HepG2 (cell line): Measurements from ENCODE around the gene ELAC2. TPM values are rescaled to one million over a fixed set of nuclear protein-coding genes. Genes with fewer than 3 reads are reported as not detected.

Experiments used
- CREB1 ChIP-seq, 2 experiments: fragments of 450-650 bp in 1 of 2; IDR thresholded peaks; 2 replicates each; pipeline ENCODE4 v1.6.1; 2016 to 2017; ENCODE audit warnings: control low read depth in 1 of 2, mild to moderate bottlenecking in 1 of 2, missing compliant biosample characterization in 1 of 2, missing genetic modification characterization in 1 of 2
- HNRNPLL ChIP-seq: fragments of 200-400 bp; formaldehyde crosslinking; IDR thresholded peaks from 2 replicates; pipeline ENCODE4 v1.6.1; 2017; ENCODE audit warnings: mild to moderate bottlenecking, low read depth, low read length; ENCODE audit not compliant: poor library complexity, severe bottlenecking
- HOXA3 ChIP-seq: sonication (generic); formaldehyde crosslinking; IDR thresholded peaks from 2 replicates; pipeline ENCODE4 v1.5.0; 2020; ENCODE audit warnings: missing genetic modification reagents
- KLF13 ChIP-seq: sonication (generic); formaldehyde crosslinking; IDR thresholded peaks from 2 replicates; pipeline ENCODE4 v1.4.0; 2020; ENCODE audit warnings: mild to moderate bottlenecking, missing genetic modification reagents
- NFYC ChIP-seq: IDR thresholded peaks from 2 replicates; pipeline ENCODE4 v1.6.1; 2016; ENCODE audit warnings: missing genetic modification reagents, missing compliant biosample characterization
- NR3C1 ChIP-seq: sonication (generic); formaldehyde crosslinking; IDR thresholded peaks from 2 replicates; pipeline ENCODE4 v1.4.0; 2020; ENCODE audit warnings: missing genetic modification reagents
- PCBP2 ChIP-seq: fragments of 200-400 bp; formaldehyde crosslinking; optimal IDR thresholded peaks from 2 replicates; pipeline ENCODE3; 2018; ENCODE audit warnings: low read length, low read depth; ENCODE audit not compliant: poor library complexity, severe bottlenecking
- PHB2 ChIP-seq: fragments of 450-650 bp; IDR thresholded peaks from 2 replicates; pipeline ENCODE4 v1.6.1; 2018; ENCODE audit not compliant: partially characterized antibody
- RAD21 ChIP-seq: fragments of 450-650 bp; formaldehyde crosslinking; IDR thresholded peaks from 2 replicates; pipeline ENCODE4 v1.5.0; 2020; ENCODE audit warnings: mild to moderate bottlenecking
- TCF12 ChIP-seq, 2 experiments: fragments of 450-650 bp in 1 of 2; sonication (generic) in 1 of 2; formaldehyde crosslinking in 1 of 2; IDR thresholded peaks; 2 replicates each; pipeline versions ENCODE4 v1.6.1 to v1.8.0; 2017 to 2022; ENCODE audit warnings: antibody characterized with exemption in 1 of 2, mild to moderate bottlenecking in 1 of 2, missing genetic modification reagents in 1 of 2, moderate library complexity in 1 of 2
- ZC3H4 ChIP-seq: sonication (generic); formaldehyde crosslinking; IDR thresholded peaks from 2 replicates; pipeline ENCODE4 v1.4.0; 2020; ENCODE audit warnings: missing genetic modification reagents, borderline replicate concordance
- ZFP62 ChIP-seq: sonication (generic); formaldehyde crosslinking; IDR thresholded peaks from 2 replicates; pipeline ENCODE4 v1.4.0; 2020; ENCODE audit warnings: missing genetic modification reagents
- ZNF709 ChIP-seq: sonication (generic); formaldehyde crosslinking; IDR thresholded peaks from 2 replicates; pipeline ENCODE4 v1.5.0; 2020; ENCODE audit warnings: mild to moderate bottlenecking, missing genetic modification reagents
- ZNF773 ChIP-seq: sonication (generic); formaldehyde crosslinking; IDR thresholded peaks from 2 replicates; pipeline ENCODE4 v1.4.0; 2020; ENCODE audit warnings: missing genetic modification reagents, borderline replicate concordance
- ZNF792 ChIP-seq: IDR thresholded peaks from 2 replicates; pipeline ENCODE4 v1.6.1; 2016
- polyA plus RNA-seq, 8 experiments: library from polyadenylated mRNA; depleted of rRNA in 3 of 8; stranded (reverse) in 7 of 8; unstranded in 1 of 8; fragments of >200 nt; fragmentation: Illumina TruSeq in 4 of 8; extraction: Trizol in 4 of 8; gene quantifications; 2 replicates each; pipeline versions ENCODE4 v1.2.1 to v1.2.3, GENCODE V29; 2011 to 2016; ENCODE audit warnings: low read depth in 4 of 8, missing spikeins in 1 of 8, mixed read lengths in 1 of 8; ENCODE audit not compliant: insufficient read depth in 1 of 8
- total RNA-seq, 5 experiments: library from RNA; depleted of rRNA; stranded (reverse); fragments of >200 nt; fragmentation: Illumina TruSeq; extraction: Trizol; gene quantifications; 2 replicates each; pipeline ENCODE4 v1.2.3, GENCODE V29; 2016; ENCODE audit warnings: low read depth in 1 of 5
- TF ChIP-seq, protein P1 (sequence below): sonication (generic); formaldehyde crosslinking; IDR thresholded peaks from 2 replicates; pipeline ENCODE4; 2020; ENCODE audit warnings: missing genetic modification reagents, mild to moderate bottlenecking, borderline replicate concordance
- TF ChIP-seq, protein P2 (sequence below): sonication (generic); formaldehyde crosslinking; IDR thresholded peaks from 2 replicates; pipeline ENCODE4 v1.4.0; 2020; ENCODE audit warnings: missing genetic modification reagents
- TF ChIP-seq, protein P3 (sequence below): sonication (generic); formaldehyde crosslinking; conservative IDR thresholded peaks from 2 replicates; pipeline ENCODE4 v1.4.0; 2020; ENCODE audit warnings: mild to moderate bottlenecking, missing genetic modification reagents, moderate library complexity

The ELAC2 gene
- total and polyA plus RNA-seq, 2 of the 13 experiments (the other 11 are each of a cell fraction or from before 2014, with no cell fraction given) = 35.6 to 50.4 TPM

DNA sequence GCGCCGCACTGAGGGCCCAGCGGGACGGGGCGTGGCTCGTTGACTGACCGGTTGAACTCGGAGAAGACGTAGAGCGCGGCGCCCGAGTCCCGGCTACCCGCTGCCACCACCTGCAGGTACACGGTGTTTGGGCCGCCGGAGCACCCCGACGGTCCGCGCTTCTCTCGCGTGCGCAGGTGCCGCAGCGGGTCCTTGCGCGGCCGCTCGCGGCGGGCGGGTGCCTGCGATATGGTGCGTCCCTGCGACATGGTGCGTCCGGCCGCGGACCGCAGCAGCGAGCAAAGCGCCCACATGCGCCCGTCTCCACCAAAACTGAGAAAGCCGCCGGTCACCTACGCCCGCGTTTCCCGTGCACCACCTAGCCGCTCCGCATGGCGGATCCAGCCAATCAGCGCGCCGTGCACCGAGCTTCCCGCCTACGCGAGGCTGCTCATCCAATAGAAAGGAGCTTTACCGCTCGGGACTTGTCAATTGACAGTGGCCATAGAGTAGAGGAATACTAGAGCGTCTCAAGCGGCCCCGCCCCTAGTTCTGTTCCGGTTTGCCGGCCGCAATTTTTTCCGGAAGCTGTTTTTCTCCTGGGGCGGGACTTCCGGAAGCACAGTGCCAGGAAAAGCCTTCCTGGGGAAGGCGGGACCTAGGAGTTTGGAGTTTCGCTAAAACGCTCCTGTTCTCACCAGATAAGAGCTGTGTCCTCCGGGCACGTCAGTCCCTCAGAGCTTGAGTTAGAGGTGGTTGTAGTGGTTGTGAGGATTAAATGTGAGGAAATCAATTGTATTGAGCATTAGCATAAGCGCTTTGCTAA lies at the start of gene ELAC2 (continued):
- TF ChIP-seq ZFP62 (CRISPR knock-in tag) (no peak), ZNF792 (CRISPR knock-in tag) (peak; percentile 10; the same call in 1 of the 2 replicates), CREB1 (IDR thresholded peaks at IDR 0.05) (peak; percentile 81), CREB1 (CRISPR knock-in tag; IDR thresholded peaks at IDR 0.05) (peak; percentile 91), TCF12 (IDR thresholded peaks at IDR 0.05) (no peak), TCF12 (CRISPR knock-in tag; IDR thresholded peaks at IDR 0.05) (peak; percentile 50), ZNF773 (CRISPR knock-in tag) (no peak; the same call in 1 of the 2 replicates), PHB2 (no peak), HNRNPLL (peak; percentile 95), ZNF709 (CRISPR knock-in tag) (peak; percentile 17; the same call in 1 of the 2 replicates), PCBP2 (no peak), NR3C1 (CRISPR knock-in tag) (no peak), HOXA3 (CRISPR knock-in tag) (peak; percentile 67; the same call in 1 of the 2 replicates), KLF13 (CRISPR knock-in tag) (0 out of 2 replicates have a peak, but pooled peaks have one; percentile 66), NFYC (peak; percentile 97), ZC3H4 (no peak), RAD21 (no peak)
- TF ChIP-seq, protein P1, sequence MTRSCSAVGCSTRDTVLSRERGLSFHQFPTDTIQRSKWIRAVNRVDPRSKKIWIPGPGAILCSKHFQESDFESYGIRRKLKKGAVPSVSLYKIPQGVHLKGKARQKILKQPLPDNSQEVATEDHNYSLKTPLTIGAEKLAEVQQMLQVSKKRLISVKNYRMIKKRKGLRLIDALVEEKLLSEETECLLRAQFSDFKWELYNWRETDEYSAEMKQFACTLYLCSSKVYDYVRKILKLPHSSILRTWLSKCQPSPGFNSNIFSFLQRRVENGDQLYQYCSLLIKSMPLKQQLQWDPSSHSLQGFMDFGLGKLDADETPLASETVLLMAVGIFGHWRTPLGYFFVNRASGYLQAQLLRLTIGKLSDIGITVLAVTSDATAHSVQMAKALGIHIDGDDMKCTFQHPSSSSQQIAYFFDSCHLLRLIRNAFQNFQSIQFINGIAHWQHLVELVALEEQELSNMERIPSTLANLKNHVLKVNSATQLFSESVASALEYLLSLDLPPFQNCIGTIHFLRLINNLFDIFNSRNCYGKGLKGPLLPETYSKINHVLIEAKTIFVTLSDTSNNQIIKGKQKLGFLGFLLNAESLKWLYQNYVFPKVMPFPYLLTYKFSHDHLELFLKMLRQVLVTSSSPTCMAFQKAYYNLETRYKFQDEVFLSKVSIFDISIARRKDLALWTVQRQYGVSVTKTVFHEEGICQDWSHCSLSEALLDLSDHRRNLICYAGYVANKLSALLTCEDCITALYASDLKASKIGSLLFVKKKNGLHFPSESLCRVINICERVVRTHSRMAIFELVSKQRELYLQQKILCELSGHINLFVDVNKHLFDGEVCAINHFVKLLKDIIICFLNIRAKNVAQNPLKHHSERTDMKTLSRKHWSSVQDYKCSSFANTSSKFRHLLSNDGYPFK (CRISPR knock-in tag) = peak; percentile 80
- TF ChIP-seq, protein P2, sequence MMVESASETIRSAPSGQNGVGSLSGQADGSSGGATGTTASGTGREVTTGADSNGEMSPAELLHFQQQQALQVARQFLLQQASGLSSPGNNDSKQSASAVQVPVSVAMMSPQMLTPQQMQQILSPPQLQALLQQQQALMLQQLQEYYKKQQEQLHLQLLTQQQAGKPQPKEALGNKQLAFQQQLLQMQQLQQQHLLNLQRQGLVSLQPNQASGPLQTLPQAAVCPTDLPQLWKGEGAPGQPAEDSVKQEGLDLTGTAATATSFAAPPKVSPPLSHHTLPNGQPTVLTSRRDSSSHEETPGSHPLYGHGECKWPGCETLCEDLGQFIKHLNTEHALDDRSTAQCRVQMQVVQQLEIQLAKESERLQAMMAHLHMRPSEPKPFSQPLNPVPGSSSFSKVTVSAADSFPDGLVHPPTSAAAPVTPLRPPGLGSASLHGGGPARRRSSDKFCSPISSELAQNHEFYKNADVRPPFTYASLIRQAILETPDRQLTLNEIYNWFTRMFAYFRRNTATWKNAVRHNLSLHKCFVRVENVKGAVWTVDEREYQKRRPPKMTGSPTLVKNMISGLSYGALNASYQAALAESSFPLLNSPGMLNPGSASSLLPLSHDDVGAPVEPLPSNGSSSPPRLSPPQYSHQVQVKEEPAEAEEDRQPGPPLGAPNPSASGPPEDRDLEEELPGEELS (CRISPR knock-in tag) = peak; percentile 42
- TF ChIP-seq, protein P3, sequence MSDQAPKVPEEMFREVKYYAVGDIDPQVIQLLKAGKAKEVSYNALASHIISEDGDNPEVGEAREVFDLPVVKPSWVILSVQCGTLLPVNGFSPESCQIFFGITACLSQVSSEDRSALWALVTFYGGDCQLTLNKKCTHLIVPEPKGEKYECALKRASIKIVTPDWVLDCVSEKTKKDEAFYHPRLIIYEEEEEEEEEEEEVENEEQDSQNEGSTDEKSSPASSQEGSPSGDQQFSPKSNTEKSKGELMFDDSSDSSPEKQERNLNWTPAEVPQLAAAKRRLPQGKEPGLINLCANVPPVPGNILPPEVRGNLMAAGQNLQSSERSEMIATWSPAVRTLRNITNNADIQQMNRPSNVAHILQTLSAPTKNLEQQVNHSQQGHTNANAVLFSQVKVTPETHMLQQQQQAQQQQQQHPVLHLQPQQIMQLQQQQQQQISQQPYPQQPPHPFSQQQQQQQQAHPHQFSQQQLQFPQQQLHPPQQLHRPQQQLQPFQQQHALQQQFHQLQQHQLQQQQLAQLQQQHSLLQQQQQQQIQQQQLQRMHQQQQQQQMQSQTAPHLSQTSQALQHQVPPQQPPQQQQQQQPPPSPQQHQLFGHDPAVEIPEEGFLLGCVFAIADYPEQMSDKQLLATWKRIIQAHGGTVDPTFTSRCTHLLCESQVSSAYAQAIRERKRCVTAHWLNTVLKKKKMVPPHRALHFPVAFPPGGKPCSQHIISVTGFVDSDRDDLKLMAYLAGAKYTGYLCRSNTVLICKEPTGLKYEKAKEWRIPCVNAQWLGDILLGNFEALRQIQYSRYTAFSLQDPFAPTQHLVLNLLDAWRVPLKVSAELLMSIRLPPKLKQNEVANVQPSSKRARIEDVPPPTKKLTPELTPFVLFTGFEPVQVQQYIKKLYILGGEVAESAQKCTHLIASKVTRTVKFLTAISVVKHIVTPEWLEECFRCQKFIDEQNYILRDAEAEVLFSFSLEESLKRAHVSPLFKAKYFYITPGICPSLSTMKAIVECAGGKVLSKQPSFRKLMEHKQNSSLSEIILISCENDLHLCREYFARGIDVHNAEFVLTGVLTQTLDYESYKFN (CRISPR knock-in tag) = 0 out of 2 replicates have a peak, but pooled peaks have one; percentile 23
